CMK (cell line): Measurements from ENCODE around the gene FARP1.
A peak's percentile ranks its signal among the peaks of the same experiment; 100 is the strongest.

Experiments
- DNase-seq: peaks from one replicate; pipeline ENCODE4 v3.0.0-alpha.2; 2010; ENCODE audit warnings: low read depth

The FARP1 gene, protein sequence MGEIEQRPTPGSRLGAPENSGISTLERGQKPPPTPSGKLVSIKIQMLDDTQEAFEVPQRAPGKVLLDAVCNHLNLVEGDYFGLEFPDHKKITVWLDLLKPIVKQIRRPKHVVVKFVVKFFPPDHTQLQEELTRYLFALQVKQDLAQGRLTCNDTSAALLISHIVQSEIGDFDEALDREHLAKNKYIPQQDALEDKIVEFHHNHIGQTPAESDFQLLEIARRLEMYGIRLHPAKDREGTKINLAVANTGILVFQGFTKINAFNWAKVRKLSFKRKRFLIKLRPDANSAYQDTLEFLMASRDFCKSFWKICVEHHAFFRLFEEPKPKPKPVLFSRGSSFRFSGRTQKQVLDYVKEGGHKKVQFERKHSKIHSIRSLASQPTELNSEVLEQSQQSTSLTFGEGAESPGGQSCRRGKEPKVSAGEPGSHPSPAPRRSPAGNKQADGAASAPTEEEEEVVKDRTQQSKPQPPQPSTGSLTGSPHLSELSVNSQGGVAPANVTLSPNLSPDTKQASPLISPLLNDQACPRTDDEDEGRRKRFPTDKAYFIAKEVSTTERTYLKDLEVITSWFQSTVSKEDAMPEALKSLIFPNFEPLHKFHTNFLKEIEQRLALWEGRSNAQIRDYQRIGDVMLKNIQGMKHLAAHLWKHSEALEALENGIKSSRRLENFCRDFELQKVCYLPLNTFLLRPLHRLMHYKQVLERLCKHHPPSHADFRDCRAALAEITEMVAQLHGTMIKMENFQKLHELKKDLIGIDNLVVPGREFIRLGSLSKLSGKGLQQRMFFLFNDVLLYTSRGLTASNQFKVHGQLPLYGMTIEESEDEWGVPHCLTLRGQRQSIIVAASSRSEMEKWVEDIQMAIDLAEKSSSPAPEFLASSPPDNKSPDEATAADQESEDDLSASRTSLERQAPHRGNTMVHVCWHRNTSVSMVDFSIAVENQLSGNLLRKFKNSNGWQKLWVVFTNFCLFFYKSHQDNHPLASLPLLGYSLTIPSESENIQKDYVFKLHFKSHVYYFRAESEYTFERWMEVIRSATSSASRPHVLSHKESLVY

DNA sequence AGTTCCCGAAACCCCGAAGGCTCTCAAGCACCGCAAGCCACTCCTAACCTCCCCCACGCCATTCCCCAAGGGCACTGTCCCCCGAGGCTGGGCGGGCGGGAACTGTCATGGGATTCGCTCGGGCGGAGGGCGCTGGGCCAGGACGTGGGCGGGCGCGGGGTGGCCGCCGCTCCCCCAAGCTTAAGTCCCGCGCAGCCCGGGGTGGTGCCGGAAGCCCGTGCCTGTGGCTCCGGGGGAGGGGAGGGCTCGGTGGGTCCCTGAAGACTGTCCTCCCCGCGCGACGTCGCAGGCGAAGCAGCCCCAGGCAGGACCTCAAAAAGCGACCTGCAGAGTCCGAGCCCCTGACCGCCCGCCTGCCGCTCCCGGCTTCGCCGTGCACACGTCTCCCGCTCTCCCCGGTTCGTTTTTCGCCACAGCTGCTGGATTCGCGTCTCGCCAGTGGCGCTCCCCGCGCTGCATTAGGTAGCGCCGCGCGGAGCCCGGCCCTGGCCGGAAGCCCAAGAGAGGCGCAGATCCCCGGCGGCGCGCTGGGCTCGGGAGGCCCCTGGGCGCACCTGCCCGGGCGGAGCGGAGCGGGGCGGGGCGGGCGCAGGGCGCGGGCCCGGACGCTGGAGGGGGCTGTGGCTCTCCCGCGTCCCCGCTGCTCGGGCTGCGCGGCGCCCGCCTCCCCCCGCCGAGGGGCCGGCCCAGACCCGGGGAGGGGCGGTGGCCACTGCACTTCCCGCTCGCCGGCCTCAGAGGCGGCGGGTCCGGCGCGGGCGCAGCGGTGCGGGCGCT lies at the start of gene FARP1:
TSS of gene FARP1 (plus strand) at position 715 of the 777 bp plus-strand sequence. CDS start 70,149 bp downstream, outside the sequence.
- no peak for DNase-seq

DNA sequence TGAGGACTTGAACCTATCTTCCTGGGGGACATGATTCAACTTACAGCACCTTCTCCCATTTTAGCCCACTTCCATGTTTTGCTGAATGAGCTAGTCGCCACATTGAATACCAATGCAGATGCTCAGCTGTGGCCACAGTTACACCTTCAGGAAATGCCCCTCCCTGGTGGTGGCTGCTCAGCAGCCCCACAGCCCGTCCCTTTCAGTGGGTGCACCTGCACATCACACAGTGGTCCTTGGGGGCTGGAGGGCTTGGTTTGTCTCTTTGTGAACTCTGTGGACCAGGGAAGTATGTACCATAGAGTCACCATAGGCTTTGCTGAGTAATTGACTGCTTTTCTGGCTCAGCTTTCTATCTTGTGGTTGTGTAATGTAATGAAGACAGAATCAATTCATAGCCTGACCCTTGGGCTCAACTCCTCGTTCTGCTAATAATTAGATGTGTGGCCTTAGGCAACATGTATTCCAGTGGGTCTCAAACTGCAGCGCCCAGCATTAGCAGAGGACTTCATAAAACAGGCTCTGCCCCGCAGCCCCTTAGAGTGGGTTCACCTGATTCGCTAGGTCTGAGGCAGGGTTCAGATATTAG lies 48.1 kb upstream of the FARP1 start:
- DNase-seq, result no peak

DNA sequence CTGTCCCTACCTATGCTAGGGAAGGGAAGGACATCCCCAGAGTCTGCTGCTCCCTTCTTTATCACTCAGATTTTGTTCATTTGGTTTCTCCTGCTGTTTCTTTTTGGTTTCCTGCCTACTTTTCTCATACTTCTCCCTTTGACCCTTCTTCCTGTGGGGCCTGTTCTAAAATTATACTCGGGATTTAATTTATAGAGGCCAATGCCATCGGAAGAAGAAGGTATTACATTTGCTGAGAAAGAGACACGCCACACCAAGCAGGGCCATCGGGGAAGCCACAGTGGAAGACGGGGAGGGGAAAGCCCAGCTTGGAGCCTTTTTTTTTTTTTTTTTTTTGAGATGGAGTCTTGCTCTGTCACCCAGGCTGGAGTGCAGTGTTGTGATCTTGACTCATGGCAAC lies 46.8 kb upstream of the FARP1 start:
- DNase-seq, result no peak

DNA sequence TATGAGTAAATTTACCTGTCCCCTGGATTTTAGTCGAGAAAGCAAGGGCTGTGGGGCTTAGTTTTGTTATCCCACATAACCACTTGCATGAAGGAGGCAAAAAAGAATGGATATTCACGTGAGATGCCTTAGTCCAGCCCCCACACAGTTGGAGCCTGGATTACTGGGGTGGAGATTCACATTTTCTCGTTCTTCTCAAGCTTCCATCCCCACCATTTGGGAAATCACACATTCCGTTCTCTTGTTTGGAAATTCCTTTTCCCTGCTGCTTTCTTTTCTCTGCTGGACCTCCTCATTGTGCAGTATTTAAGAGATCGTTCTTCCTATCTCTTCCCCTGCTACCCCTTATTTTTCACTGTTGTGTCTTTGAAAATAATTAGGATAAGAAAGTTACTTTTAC lies 45.1 kb upstream of the FARP1 start:
- DNase-seq, result no peak

DNA sequence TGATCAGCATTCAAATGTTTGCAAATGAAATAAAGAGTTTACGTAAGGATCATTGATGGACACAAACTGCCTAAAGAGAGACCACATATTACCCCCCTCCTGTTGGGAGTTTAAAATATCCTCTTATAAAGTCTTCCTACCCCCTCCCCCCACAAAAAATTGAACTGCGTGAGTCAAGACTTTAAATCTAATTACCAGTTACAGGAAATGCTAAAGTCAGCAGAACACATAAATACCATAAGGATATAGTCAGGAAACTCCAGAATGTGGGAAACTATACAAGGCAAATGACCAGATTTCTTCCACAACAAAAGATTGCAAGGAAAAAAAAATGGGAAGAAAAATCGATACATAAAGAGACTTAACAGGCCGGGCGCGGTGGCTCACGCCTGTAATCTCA lies 44.4 kb upstream of the FARP1 start:
- DNase-seq, result no peak

DNA sequence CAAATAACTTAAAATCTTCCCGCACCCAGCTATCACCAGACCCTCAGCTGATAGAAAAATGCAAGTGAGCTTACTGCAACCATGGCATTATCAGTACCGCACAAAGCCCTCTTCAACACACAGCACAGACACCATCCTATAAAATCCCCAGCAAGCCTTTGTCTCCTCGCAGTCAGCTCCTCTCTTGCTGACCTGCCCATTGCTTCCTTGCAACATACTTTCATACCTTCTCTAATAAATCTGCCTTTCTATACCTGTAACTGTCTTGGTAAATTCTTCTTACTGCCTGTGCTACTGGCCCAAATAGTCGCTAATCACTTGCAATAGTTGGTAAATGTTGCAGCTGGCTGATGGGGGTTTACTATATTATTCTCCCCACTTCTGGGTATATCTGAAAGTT lies 43.3 kb upstream of the FARP1 start:
- no peak for DNase-seq

DNA sequence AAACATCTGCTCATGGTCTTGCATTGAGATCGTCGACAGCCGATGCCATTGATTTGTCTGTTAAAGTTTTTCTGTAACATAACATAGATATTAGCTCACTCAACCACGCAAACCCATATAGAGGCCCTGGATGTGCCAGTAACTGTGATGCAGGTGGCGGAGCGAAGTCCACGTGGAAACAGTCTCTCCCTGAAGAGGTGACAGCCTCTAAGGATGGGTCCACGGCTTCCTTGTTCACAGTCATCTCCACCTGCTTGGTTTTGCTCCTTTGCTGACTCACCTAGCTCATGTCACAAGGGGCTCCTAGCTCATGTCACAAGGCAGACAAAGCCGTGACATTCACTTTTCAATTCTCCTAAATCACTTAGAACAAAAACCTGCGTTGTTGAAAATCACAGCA lies 42.4 kb upstream of the FARP1 start:
- no peak for DNase-seq

DNA sequence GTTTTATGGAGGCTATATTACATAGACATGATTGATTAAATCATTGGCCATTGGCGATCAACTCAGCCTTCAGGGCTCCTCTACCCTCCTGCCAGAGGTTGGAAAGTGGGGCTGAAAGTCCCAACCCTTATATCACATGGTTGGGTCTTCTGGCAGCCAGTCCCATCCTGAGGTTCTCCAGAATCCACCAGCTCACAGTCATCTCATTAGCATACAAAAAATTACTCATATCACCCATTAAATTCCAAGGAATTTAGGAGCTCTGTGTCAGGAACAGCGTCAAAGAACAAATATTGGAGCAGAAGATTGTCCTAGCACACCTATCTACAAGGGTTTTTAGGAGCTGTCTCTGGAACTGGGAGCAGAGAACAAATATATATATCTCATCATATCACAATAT lies 39.4 kb upstream of the FARP1 start:
- DNase-seq, result no peak

DNA sequence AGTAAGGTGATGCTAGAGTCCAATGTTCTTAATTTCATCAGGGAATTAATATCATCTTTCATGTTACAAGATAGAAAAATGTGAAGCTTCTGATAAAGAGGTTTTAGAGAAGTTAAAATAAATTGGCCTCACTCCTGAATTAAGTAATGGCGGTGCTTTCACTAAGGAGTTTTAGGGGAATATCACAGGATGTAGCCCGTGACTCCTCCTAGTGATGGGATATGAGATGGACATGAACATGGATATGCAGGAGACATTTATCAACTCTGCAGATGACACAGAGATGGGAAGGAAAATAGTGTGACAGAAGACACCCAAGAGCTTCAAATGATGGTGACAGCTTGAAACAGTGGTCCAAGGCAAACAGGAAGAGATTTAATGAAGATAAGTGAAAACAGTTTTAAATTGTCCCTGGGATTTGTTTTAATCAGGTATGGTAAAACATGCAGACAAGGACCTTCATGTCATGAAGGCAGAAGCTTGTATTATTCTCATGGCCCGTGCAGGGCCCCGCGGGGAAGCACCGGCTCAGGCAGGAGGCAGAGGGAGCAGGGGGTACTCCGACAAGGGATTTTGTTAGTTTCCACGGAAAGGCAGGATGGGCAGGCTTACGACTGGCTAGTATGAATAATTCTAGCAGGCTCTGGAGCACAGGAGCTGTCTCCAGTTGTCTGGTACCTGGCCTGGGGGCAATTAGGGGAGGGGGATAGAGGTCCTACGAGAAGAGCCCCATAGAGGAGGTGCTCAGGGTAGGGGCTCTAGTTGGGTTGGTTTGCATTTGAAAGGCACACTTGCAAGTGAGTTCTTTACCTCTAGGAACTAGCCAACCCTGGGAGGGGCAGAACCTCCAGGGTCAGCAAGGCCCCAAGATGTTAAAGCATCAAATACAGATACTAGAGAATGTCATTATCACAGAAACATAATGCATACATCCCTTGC lies 38.7 kb upstream of the FARP1 start:
- no peak for DNase-seq

DNA sequence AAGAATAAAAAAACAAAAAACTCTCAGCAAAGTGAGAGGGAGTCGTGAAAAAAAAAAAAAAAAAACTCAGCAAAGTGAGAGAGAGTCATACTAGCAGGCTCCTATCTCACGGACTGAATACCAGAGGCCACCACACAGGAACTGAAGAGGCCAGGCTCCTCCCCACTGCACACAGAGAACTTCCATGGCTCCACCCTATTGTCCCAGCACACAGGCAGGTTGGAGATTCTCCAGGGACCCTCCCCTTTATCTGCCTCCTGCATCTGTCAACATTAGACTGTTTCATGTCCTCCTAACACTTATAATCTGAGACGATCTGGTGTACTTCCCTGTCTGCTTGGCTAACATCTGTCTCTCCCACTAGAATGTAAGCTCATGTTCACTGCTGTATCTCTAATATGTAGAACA lies 37.0 kb upstream of the FARP1 start:
- peak; percentile 99 for DNase-seq

DNA sequence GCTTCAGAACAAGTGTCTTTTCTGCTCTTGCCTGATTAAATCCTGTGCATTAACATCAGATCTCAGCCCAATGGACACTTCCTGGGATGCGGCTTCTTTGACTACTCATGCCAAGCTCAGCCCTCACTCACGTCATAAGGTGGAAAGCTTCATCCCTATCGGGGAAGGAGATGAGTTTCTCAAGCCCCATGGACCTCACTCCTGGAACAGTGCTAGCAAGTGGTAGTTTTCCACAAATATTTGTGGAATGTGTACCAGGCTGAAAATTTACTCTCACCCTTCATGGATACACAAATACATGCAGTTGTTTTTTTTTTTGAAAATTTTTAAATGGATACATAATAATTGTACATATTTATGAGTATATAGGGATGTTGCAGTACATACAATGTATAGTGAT lies 34.6 kb upstream of the FARP1 start:
- no peak for DNase-seq

DNA sequence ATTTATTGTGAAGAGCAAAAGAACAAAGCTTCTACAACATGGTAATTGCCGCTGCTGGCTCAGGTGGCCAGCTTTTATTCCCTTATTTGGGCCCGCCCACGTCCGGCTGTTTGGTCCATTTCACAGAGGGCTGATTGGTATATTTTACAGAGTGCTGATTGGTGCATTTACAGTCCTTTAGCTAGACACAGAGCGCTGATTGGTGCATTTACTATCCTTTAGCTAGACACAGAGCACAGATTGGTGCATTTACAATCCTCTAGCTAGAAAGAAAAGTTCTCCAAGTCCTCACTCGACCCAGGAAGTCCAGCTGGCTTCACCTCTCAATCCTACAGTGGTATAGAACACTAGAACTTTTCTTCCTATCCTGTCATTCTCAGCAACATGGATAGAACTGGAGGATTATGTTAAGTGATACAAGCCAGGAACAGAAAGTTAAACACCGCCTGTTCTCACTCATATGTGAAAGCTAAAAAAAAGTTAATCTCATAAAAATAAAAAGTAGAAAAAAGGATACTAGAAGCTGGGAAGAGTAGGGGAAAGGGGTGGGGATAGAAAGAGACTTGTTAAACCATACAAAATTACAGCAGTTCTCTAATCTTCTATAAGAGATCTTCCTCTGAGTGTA lies 33.6 kb upstream of the FARP1 start:
- DNase-seq, result no peak

DNA sequence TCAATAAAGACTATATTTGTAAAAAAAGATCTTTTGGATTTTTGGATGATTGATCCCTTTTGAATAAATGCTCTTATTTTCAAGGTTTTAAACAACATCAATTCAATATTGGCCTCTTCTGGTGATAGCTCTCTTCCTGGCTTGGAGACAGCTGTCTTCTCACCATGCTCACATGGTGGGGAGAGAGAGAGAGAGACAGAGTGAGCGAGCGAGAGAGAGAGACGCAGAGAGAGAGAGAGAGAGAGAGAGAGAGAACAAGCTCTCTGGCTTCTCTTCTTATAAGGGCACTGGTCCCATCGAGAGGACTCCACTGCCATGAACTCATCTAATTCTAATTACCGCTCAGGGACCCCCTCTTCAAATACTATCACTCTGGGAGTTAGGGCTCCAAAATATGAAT lies 32.1 kb upstream of the FARP1 start:
- DNase-seq, result no peak

DNA sequence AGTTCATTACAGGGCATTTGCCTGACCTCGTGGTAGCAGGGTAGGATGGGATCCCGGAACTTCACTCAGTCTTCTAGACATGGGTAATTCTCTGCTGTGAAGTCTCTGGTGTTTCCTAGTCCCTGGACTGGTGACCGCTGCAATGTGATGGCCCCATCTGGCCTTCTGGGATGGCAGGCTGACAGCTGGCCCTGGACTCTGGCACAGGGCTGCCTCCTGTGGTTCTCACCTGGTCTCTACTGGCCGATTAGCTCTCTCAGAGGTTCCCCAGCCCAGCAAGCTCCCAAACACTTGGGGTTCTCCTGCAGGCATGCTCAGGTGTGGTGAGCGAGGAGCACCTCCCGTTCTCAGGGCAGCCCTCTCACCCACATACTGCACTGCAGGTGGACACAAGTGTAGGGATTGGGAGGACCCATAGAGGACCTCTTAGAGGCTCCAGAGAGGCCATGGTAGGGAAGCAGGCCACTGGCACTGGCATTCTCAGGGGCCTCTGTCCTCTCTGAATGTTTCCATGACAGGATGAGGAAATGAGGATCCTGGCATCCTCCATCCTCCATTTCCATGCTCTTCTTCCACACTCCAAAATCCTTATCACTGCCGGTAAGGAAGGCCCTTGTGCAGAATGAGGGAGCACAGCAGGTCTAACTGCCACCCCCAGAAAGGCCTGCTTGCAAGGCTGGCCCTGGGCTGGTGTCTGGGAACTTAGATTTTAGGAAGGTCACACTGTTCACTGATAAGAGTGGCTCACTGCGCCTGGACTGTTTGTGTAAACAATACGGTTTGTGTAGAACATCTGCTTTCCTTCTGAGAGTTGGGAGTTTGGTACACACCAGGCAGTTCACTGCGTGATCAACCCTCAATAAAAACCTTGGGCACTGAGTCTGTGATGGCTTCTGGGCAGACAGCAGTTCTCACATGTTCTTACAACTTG lies 31.5 kb upstream of the FARP1 start:
- DNase-seq, result no peak

DNA sequence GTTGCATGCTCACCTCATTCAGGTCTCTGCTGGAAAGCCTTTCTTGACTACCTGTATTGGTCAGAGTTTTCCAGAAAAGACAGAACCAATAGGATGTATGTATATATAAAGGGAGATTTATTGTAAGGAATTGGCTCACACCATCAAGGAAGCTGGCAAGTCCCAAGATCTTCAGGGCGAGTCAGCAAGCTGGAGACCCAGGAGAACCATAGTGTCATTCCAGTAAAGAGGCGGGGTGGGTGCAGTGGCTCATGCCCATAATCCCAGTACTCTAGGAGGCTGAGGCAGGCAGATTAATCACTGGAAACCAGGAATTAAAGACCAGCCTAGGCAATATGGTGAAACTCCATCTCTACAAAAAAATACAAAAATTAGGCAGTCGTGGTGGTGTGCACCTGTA lies 30.4 kb upstream of the FARP1 start:
- no peak for DNase-seq

DNA sequence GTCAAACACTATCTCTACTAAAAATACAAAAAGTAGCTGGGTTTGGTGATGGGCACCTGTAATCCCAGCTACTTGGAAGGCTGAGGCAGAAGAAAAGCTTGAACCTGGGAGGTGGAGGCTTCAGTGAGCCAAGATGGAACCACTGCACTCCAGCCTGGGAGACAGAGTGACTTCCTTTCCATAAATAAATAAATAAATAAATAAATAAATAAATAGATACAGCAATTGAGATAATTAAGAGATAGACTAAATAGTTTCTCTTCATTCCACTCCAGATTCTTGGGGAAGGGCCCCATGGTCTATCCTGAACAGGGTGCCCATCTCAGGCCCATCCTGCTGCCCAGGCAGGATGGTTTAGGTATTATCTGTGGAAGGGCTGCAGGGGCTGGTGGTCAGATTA lies 24.0 kb upstream of the FARP1 start:
- DNase-seq, result no peak

DNA sequence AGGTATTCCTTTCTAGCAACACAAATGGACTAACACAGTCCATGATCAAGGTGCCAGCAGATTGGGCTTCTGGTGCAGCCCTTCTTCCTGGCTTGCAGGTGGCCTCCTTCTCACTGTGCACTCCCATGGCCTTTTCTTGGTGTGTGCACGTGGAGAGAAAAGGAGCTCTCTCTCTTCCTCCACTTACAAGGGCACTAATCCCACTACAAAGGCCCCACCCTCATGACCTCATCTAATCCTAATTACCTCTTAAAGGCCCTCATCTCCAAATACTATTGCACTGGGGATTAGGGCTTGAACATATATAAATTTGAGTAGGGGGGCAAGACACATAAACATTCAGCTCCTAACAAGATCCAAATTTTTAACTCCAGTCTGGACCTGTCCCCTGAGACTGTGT lies 19.7 kb upstream of the FARP1 start:
- DNase-seq, result no peak

DNA sequence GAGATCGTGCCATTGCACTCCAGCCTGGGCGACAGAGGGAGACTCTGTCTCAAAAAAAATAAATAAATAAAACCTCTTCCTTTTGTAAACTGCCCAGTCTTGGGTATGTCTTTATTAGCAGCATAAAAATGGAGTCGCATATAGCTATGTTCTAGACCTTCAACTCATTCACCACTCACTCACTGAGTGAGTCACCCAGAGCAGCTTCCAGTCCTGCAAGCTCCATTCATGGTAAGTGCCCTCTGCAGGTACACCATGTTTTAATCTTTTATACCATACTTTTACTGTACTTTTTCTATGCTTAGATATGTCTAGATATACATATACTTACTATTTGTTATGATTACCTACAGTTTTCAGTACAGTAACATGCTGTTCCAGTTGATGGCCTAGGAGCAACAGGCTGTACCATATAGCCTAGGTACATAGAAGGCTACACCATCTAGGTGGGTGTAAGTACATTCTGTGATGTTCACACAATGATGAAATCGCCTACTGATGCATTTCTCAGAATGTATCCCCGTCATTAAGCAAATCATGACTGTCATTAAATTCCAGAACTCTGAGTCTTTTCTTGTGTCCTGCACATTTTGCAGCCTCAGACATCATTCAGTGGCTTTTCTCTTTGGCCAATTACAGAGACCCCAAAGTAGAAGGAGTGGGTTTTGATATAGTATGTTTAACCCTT lies 13.7 kb upstream of the FARP1 start:
- DNase-seq, result no peak
